Stimulated activated memory B cell treated with anti-CD40 and anti-IgM and Interleukin-4, amounts not matched to agents 10 μg/mL and 1 μg/mL and 100 μg/mL, for 72 hours (primary cell): Measurements from ENCODE around the gene PAK1.
A peak's percentile ranks its signal among the peaks of the same experiment; 100 is the strongest.

Experiments
- ATAC-seq: fragments of 150-1000 bp; cut with Tn5 transposase; 2 replicates; pipeline ENCODE4 v1.10.0; 2021
- H3K27ac Mint-ChIP-seq: one replicate; pipeline ENCODE4 v1.8.0; 2022; ENCODE audit warnings: mild to moderate bottlenecking, mixed read lengths
- H3K27me3 Mint-ChIP-seq: one replicate; pipeline ENCODE4 v1.8.0; 2022; ENCODE audit warnings: mixed read lengths
- H3K36me3 Mint-ChIP-seq: one replicate; pipeline ENCODE4 v1.8.0; 2022; ENCODE audit warnings: mixed read lengths
- H3K4me1 Mint-ChIP-seq: one replicate; pipeline ENCODE4 v1.8.0; 2022; ENCODE audit warnings: mixed read lengths
- H3K4me3 Mint-ChIP-seq: one replicate; pipeline ENCODE4 v1.8.0; 2022; ENCODE audit warnings: mild to moderate bottlenecking, moderate library complexity, mixed read lengths
- H3K9me3 Mint-ChIP-seq: one replicate; pipeline ENCODE4 v1.8.0; 2022; ENCODE audit warnings: mixed read lengths

The PAK1 gene

GRCh38 chr11:77431813-77432212, 42.1 kb downstream of the PAK1 start:
- Mint-ChIP-seq H3K4me1 (peaks cover 5% of the 10 kb centered on the region), H3K27me3 (peaks cover 15% of the 10 kb centered on the region), H3K4me3 (no peak overlapping the region), H3K27ac (no peak overlapping the region), H3K36me3 (no peaks in the 10 kb centered on the region), H3K9me3 (no peaks in the 10 kb centered on the region)
- no peak for ATAC-seq

DNA sequence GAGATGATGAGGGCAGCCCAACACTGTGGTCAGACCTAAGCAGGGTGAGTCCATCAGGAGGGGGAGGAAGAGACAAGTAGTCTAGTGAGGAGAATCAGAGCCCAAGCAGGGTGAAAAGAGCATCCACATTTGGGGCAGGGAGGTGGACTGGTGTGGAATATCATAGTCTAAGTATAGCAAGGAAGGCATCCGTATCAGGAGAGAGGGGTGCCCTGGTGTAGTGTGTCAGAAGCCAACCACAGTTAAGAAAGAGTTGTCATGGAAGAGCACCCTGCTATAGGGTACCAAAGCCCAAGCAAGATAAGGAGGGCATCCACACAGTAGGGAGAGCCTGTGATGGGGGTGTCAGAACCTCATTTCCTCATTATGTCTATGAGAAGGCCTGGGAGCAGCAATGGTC, 45.3 kb downstream of the PAK1 start:
- Mint-ChIP-seq H3K4me3 (no peak overlapping the region), H3K36me3 (no peaks in the 10 kb centered on the region), H3K27me3 (peaks cover 15% of the 10 kb centered on the region), H3K27ac (no peak overlapping the region), H3K9me3 (no peaks in the 10 kb centered on the region), H3K4me1 (peaks cover 5% of the 10 kb centered on the region)
- ATAC-seq, result no peak

- no peaks in the 10 kb centered on the region for H3K4me1 Mint-ChIP-seq
- H3K27ac Mint-ChIP-seq, result no peak overlapping the region
- no peaks in the 10 kb centered on the region for H3K36me3 Mint-ChIP-seq
- no peak overlapping the region for H3K4me3 Mint-ChIP-seq
- H3K27me3 Mint-ChIP-seq, result peaks cover 7% of the 10 kb centered on the region
- H3K9me3 Mint-ChIP-seq, result no peaks in the 10 kb centered on the region
- ATAC-seq, result no peak
Observed at GRCh38 chr11:77425346-77425745, 48.5 kb downstream of the PAK1 start.

DNA sequence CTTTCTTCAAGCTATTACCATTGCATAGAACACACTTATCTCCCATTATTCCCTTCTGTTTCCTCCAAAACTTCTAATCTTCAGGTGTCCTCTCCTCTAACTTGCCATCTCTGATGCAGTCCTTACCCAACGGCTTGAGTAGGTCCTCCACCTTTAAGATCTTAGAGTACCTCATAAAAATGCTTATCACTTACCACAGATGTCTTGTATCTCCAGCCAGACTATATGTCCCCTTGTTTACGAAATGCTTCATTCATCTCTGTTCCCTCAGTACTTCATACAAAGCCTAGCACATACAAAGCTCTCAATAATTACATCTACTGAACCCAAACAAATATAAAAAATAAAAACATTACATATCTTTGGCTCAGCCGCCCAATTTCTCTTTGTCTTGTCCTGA, 49.2 kb downstream of the PAK1 start:
- no peak for ATAC-seq
- H3K9me3 Mint-ChIP-seq, result no peaks in the 10 kb centered on the region
- H3K27me3 Mint-ChIP-seq, result peaks cover 7% of the 10 kb centered on the region
- H3K36me3 Mint-ChIP-seq, result no peaks in the 10 kb centered on the region
- no peaks in the 10 kb centered on the region for H3K4me1 Mint-ChIP-seq
- H3K27ac Mint-ChIP-seq, result no peak overlapping the region
- no peak overlapping the region for H3K4me3 Mint-ChIP-seq

DNA sequence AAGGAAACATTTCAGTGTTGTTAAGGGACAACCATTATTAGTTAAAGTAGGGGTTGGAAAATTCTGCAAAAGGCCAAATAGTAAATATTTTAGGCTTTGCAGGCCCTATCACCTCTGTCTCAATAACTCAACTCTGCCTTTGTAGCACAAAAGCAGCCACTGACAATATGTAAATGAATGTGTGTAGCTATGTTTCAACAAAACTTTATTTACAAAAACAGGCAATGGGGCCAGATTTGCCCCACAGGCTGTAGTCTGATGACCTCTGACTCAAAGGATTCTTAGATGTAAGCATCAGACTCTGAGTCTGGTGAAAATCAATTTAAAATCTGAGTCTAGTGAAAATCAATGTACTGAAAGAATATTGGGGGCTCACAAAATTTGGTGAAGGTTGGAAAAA, 50.3 kb downstream of the PAK1 start:
- H3K4me3 Mint-ChIP-seq, result no peak overlapping the region
- H3K27ac Mint-ChIP-seq, result no peak overlapping the region
- H3K9me3 Mint-ChIP-seq, result no peaks in the 10 kb centered on the region
- H3K4me1 Mint-ChIP-seq, result peaks cover 2% of the 10 kb centered on the region
- H3K27me3 Mint-ChIP-seq, result peaks cover 7% of the 10 kb centered on the region
- no peaks in the 10 kb centered on the region for H3K36me3 Mint-ChIP-seq
- no peak for ATAC-seq

GRCh38 chr11:77422687-77423086, 51.2 kb downstream of the PAK1 start:
- Mint-ChIP-seq H3K27ac (no peak overlapping the region), H3K4me1 (peaks cover 7% of the 10 kb centered on the region), H3K4me3 (no peak overlapping the region), H3K36me3 (no peaks in the 10 kb centered on the region), H3K27me3 (no peaks in the 10 kb centered on the region), H3K9me3 (no peaks in the 10 kb centered on the region)
- ATAC-seq, result no peak

DNA sequence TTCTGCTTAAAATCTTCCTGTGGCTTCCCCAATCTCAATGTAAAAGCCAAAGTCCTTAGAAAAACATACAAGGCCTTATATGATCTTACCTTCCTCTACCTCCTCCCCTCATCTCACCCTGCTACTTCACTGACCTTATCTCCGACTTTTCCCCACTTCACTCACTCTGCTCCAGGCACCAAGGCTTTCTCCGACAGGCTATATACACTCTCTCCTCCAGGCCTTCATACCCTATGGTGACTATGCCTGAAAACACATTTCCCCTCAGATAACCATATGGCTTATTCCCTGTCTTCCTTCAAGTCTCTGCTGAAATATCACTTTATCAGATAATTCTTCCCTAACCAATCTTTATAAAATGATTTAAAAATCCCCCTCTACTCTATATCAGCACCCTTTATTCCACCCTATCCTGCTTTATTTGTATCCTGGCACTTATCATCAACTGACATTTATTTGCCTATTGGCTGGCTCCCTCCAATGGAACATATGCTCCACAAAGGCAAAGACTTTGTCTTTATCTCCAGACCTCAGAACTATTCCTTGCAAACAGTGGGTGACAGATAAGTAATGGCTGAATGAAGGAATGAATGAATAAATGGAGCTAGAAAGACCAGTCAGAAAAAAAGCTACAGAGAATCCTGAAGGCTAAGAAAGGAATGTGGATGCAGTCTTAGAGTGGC, 52.7 kb downstream of the PAK1 start:
- ATAC-seq, result no peak
- no peaks in the 10 kb centered on the region for H3K36me3 Mint-ChIP-seq

GRCh38 chr11:77418971-77419597, 54.8 kb downstream of the PAK1 start:
- Mint-ChIP-seq H3K9me3 (no peaks in the 10 kb centered on the region), H3K27ac (peak overlapping the region; percentile 21), H3K36me3 (no peaks in the 10 kb centered on the region), H3K27me3 (no peaks in the 10 kb centered on the region), H3K4me3 (no peak overlapping the region), H3K4me1 (peaks cover 7% of the 10 kb centered on the region)
- ATAC-seq, result no peak

More for the DNA sequence above, 52.7 kb downstream of the PAK1 start:
- Mint-ChIP-seq H3K4me1 (peaks cover 7% of the 10 kb centered on the region), H3K4me3 (no peak overlapping the region), H3K9me3 (no peaks in the 10 kb centered on the region), H3K27ac (no peak overlapping the region), H3K27me3 (no peaks in the 10 kb centered on the region)

GRCh38 chr11:77418155-77418970, 55.5 kb downstream of the PAK1 start:
- ATAC-seq, result no peak
- H3K27ac Mint-ChIP-seq, result peak overlapping the region; percentile 21
- no peaks in the 10 kb centered on the region for H3K36me3 Mint-ChIP-seq
- no peaks in the 10 kb centered on the region for H3K27me3 Mint-ChIP-seq
- H3K9me3 Mint-ChIP-seq, result no peaks in the 10 kb centered on the region
- peak overlapping the region; percentile 15 for H3K4me3 Mint-ChIP-seq
- peaks cover 7% of the 10 kb centered on the region for H3K4me1 Mint-ChIP-seq

DNA sequence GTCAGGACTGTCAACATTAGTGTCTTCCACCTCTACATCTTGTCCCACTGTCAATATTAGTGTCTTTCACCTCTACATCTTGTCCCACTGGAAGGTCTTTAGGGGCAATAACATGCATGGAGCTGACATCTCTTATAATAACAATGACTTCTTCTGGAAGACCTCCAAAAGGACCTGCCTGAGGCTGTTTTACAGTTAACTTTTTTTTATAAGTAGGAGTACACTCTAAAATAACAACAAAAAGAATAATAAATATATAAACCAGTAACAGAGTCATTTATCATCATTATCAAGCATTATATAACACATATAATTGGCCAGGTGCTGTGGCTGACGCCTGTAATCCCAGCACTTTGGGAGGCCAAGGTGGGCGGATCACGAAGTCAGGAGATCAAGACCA, 57.5 kb downstream of the PAK1 start:
- H3K27me3 Mint-ChIP-seq, result no peaks in the 10 kb centered on the region
- ATAC-seq, result no peak
- H3K9me3 Mint-ChIP-seq, result no peaks in the 10 kb centered on the region
- H3K27ac Mint-ChIP-seq, result no peak overlapping the region
- peaks cover 23% of the 10 kb centered on the region for H3K4me1 Mint-ChIP-seq
- H3K4me3 Mint-ChIP-seq, result no peak overlapping the region
- H3K36me3 Mint-ChIP-seq, result no peaks in the 10 kb centered on the region

DNA sequence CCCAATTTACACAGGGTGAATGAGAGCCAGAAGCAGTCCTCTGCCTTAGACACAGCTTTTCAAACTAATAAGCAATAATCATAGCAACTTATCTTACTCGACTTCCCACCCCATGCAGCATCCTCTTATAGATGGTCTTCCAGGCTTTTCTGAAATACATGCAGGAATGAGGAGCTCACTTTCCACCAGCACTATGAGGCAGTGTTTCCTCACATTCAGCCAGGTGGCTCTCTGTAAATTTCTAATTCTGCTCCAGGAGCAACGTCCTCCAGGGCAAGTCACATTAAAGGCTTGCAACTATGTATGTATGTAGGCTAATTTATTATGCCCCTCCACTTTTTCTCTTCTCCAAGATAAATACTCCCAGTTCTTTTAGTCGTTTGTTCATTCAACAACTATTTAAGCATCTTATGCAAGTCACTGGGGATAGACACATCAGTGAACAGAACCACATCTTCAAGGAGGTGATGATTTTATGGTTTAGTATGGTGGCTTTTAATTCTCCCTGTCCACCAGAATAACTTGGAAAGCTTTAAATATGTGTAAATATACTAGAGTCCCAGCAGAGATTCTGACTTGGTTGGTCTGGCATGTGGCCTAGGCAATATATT, 59.9 kb downstream of the PAK1 start:
- no peaks in the 10 kb centered on the region for H3K9me3 Mint-ChIP-seq
- ATAC-seq, result no peak
- H3K4me3 Mint-ChIP-seq, result no peak overlapping the region
- no peaks in the 10 kb centered on the region for H3K27me3 Mint-ChIP-seq
- no peak overlapping the region for H3K27ac Mint-ChIP-seq
- H3K4me1 Mint-ChIP-seq, result peaks cover 47% of the 10 kb centered on the region
- no peaks in the 10 kb centered on the region for H3K36me3 Mint-ChIP-seq

DNA sequence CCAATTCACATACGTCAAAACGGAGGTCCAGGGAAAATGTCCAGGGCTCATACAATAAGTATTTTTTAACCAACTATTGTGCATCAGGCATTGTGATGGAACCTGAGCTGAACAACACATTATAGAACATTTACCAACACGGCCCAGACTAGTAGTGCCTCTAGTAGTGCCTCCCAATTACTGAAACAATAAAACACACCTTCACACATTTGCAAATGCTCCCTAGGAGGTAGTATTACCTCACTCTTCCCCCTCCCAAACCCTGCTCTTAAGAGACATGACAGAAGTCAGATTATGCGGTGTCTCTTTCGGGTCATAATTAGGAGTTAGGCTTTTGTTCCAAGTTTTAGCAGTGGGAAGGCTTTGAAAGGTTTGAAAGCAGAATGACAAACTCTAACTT, 61.1 kb downstream of the PAK1 start:
- peak overlapping the region; percentile 88 for H3K27ac Mint-ChIP-seq
- H3K4me3 Mint-ChIP-seq, result peak overlapping the region; percentile 44
- H3K27me3 Mint-ChIP-seq, result no peaks in the 10 kb centered on the region

DNA sequence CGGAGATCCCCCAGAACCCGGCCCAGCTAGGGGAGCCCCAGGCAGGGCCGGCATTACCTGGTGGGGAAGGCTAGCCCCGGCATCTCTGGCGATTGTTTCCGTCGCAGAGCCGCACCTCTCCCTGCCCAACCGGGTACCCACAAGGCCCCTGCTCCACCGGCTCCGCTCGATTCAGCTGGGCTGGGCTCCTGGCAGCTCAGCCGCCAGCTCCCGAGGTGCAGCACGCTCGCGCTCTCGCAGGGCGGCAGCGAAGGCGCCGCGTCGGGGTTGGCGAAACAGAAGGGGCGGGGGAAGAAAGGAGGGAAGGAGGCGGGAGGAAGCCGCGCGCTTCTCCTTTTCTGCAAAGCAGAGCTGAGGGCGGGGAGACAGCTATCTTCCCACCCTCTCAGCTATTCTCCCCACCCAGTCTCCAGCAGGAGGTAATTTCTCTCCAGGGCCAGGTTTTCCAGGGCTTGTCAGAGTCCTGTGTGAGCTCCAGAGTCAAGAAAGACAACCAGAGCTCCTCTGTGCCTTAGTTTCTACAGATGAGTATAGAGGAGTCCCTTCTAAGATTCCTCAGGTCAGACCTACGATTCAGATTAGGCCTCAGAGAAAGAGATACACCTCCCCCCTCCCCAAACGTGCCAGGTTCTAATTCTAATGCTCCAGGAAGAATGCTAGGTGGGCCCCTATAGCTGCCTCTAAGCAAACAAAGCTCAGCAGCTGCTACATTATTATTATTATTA, 62.0 kb downstream of the PAK1 start:
- Mint-ChIP-seq H3K27me3 (no peaks in the 10 kb centered on the region), H3K27ac (peak overlapping the region; percentile 88), H3K36me3 (no peaks in the 10 kb centered on the region), H3K4me3 (peak overlapping the region; percentile 91), H3K9me3 (no peaks in the 10 kb centered on the region), H3K4me1 (peaks cover 40% of the 10 kb centered on the region)
- peak; percentile 97 for ATAC-seq

More for the DNA sequence above, 61.1 kb downstream of the PAK1 start:
- Mint-ChIP-seq H3K9me3 (no peaks in the 10 kb centered on the region), H3K4me1 (peaks cover 40% of the 10 kb centered on the region), H3K36me3 (no peaks in the 10 kb centered on the region)
- ATAC-seq, result no peak

GRCh38 chr11:77411137-77411707, 62.7 kb downstream of the PAK1 start:
- Mint-ChIP-seq H3K4me1 (peaks cover 40% of the 10 kb centered on the region), H3K9me3 (no peaks in the 10 kb centered on the region), H3K4me3 (peak overlapping the region; percentile 91), H3K27ac (peak overlapping the region; percentile 88), H3K27me3 (no peaks in the 10 kb centered on the region), H3K36me3 (no peaks in the 10 kb centered on the region)
- peak; percentile 76 for ATAC-seq
